NT2/D1 (cell line): ENCODE results near the gene CHRFAM7A.
"Not testable (repeated sequence)": the region's sequence is repeated elsewhere in the genome, so short reads cannot be mapped to it uniquely, and the experiment has no call there.

Experiments
- SUZ12 ChIP-seq: IDR thresholded peaks from 2 replicates; pipeline ENCODE4 v1.6.1; 2011; ENCODE audit not compliant: insufficient read length, insufficient read depth; ENCODE audit errors: extremely low read depth
- YY1 ChIP-seq: IDR thresholded peaks from 2 replicates; pipeline ENCODE4 v1.6.1; 2011; ENCODE audit not compliant: insufficient read length, insufficient read depth
- ZNF274 ChIP-seq: IDR thresholded peaks from 2 replicates; pipeline ENCODE4 v1.6.1; 2011; ENCODE audit warnings: mild to moderate bottlenecking, low read depth, low read length

DNA sequence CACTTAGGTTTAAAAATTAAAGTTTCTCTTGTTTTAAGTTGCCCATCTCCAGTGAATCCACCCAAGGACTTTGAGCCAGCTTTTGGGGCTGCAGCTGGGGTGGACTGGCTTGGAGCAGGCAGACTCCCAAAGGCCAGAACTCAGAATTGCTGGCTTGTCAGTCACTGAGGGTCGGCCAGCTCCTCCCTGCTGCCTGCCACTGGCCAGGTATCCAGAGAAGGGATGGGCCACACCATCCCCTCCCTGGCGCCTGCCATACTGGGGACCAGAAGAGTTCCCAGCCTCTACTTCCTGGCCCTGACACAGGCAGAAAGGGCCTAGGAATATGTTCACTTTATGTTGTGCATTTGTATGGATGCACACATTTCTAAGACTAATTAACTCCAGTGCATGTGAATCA, 32.4 kb downstream of the CHRFAM7A start:
- not testable (repeated sequence) for TF ChIP-seq ZNF274, YY1, SUZ12
